Right ventricle myocardium superior (tissue), 1 donor: ENCODE results near the gene SHH. TPM values are rescaled to one million over a fixed set of nuclear protein-coding genes. Genes with fewer than 3 reads are reported as not detected.

Experiments
- ATAC-seq: fragments of 200-7000 bp; cut with Tn5 transposase; one replicate; pipeline ENCODE4 v1.9.1; 2020; ENCODE audit warnings: mild to moderate bottlenecking; ENCODE audit not compliant: poor library complexity
- DNase-seq: peaks from one replicate; pipeline ENCODE4 v3.0.0-alpha.2; 2020
- intact Hi-C: fragments of 100-400 bp; cut with DNase I; formaldehyde crosslinking; loops from one replicate; pipeline ENCODE4 v1.11.2; 2022
- long read RNA-seq: library from polyadenylated mRNA; unstranded; transcript quantifications from one replicate; pipeline ENCODE4 v2.0.0, GENCODE V29; 2021
- total RNA-seq: library from RNA; stranded (reverse); fragmentation: NEBNext Ultra II Directional; extraction: Animal tissue kit (Norgen Biotek cat#: 25700); gene quantifications from one replicate; pipeline ENCODE4 v1.2.1, GENCODE V29; 2021
- donor health status: DM: no; HTN: yes; CAD: no; lungs with severe emphysema.

SHH gene
- total RNA-seq = not detected
- long read RNA-seq = 0 reads

- intact Hi-C loops = no loop called here
- DNase-seq = no peak
These were observed at the start of gene SHH for GRCh38 chr7:155811895-155812761. SHH (minus strand) TSS chr7:155812463; CDS start chr7:155812122, 341 bp downstream.

DNA sequence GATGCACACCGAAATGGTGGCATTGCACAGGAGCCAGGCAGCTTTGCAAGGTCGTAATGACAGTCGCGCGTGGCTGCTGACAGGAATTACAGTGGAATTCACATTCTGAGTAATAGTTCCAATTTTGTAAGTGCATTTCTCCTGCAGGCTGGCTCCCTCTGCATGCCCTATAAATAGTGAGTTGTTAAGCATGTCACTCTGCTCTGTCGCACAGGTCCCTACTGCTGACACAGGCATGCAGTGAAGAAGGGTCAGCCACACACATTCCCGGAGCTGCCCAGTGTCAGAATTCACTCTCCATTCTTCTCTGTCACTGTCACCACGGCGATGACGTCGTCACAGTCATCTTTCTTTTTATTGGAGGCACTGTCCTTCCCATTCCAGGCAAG, 49.2 kb upstream of the SHH start:
- DNase-seq (no peak), ATAC-seq (peak; percentile 62)
- intact Hi-C loops = no loop called here

More at GRCh38 chr7:155811895-155812761, at the start of gene SHH:
- no peak for ATAC-seq

DNA sequence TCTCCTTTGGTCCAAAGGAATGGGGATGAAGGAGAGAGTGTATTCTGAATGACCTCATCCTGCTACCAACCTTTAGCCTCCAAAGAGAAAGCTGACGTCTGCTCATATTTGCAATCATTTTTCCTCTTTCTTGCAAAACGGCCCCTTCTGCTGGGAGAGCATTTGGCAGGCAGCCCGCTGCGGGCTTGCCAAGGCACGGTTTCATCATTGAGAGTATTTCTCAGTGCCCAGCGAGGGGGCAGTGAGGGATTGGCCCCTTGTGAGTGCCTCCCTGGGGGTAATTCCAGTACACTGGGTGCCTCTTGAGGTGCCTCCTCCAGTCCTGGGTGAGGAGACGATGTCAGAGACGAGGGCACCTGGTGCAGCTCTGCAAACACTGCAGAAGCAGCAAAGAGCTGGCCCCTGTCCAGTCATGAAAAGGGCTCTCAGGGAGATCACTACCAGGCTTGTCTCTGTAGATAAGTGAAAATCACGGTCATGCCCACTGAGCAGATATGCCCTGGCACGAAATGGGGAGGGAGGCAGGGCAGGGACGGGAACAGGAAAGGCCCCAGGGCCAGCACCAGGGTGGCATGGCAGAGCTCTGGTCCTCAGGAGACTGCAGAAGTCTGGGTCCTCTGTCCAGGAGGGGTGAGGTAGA, 48.7 kb upstream of the SHH start:
- ATAC-seq = peak; percentile 61
- DNase-seq = peak; percentile 72
- intact Hi-C loops = no loop called here

DNA sequence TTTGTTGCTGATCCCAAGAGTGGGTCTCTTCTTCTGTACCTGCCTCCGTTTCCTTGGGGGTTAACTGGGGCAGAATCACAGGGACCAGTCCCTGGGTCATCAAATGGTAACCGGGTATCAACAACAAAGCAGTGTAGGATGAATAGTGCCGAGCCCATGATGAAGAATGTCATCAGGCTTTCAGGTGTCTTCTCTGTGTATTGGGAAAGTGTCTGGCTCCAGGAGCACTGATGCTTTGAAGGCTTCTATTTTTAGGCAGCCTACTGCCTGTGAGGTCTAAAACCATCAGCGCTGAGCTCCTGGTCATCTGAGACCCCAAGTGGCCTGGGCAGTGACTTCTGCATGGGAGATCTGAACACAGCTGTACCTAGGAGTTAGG, 48.2 kb upstream of the SHH start:
- ATAC-seq (peak; percentile 54), DNase-seq (no peak)
- intact Hi-C loops = no loop called here

DNA sequence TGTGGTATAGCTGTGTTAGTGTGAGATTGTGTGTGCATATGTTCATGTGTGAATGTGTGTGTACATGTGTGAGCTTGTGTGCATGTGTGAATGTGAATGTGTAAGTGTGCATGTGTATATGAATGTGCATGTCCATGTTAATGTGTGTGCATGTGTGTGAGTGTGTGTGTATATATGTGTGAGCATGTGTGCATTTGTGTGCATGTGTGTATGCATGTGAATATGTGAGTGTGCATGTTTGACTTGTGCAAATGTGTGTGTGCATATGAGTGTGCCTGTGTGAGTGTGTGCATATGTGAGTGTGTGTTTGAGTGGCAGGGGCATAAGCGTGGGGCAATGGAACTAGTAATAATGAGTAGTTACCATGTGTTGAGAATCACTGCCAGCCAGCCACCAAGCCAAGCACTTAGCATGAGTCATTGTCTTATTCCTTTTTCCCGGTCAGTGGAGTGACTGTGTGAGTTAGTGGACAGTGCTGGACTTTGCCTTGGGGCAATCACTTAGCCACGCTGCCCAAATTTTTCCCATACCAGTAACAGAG, 46.3 kb upstream of the SHH start:
- ATAC-seq = no peak
- DNase-seq = no peak

GRCh38 chr7:155857141-155857540, 44.9 kb upstream of the SHH start:
- ATAC-seq (no peak), DNase-seq (no peak)
- intact Hi-C loops = no loop called here

More for the DNA sequence above, 46.3 kb upstream of the SHH start:
- intact Hi-C loops = no loop called here

GRCh38 chr7:155856656-155857055, 44.4 kb upstream of the SHH start:
- DNase-seq (no peak), ATAC-seq (no peak)
- intact Hi-C loops = no loop called here

DNA sequence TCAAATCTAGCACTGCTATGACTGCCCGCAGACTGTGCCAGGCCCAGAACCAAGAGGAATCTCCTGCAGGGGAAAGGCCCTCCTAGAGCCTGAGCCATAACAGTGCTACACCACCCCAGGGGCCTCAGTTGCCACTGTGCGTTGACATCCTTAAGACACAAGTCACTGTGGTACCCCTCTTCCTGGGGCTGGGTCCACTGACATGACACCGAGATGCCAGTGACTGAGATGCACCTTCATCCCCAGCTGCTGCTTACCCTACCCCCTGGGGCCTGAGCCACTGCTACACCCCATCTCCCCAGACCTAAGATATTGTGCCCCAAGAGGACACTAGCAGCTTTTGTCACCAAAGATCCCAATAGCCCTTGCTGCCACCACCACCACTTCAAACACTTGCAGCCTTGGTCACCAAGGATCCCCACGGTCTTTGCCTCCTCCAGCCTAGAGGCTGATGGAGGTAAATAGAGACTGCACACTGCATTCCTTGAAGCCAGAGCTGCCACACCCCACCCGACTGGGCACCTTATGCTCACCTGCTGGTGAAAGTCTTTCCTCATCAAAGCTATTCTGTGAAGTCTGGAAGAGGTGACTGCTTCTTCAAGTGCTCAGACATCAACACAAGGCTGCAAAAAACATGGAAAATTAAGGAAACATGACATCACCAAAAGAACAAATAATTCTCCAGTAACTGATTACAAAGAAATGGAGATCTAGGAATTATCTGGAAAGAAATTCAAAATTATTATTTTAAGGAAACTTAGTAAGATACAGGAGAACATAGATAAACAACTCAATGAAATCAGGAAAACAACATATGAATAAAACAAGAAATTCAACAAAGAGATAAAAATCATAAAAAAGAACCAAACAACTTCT, 40.4 kb upstream of the SHH start:
- ATAC-seq (no peak), DNase-seq (no peak)
- intact Hi-C loops = no loop called here

DNA sequence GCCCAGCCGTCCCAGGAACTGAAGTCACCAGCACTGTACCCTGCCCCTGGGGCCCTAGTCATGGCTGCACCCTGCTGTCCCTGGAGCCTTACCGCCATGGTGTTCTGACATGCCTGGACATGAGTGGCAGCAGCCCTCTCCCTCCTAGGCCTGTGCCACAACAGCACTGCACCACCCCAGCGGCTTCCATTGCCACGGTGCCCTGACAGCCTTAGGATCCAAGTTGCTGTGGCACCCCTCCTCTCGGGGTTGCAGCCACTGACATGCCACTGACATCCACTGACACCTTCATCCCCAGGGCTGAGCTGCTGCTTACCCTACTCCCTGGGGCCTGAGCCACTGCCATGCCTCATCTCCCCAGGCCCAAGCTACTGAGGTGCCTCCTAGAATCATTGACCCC, 39.6 kb upstream of the SHH start:
- DNase-seq (no peak), ATAC-seq (no peak)
- intact Hi-C loops = no loop called here

- ATAC-seq = no peak
- DNase-seq = no peak
- intact Hi-C loops = no loop called here
These were observed 38.8 kb upstream of the SHH start for GRCh38 chr7:155850766-155851678.

DNA sequence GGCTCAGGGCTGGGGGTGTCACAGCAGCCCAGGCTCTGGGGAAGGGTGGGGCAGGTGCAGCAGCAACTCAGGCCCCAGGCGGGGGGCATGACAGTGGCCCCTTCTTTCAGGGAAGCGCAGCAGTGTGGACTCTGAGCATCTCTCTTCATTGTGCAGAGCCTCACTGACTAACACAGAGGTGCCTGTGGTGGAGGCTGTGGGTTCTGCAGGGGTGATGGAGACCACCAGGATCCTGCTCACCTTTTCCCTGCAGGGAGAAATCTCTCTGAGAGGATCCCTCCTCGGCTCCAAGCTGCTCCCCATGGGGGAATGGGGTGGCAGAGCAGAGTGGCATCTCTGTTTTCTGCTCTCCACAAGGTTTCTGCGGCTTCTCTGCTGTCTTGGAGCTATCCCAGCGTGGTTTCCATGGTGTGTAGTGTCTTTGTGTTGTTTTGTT, 37.8 kb upstream of the SHH start:
- ATAC-seq = no peak
- intact Hi-C loops = no loop called here
- DNase-seq = no peak

DNA sequence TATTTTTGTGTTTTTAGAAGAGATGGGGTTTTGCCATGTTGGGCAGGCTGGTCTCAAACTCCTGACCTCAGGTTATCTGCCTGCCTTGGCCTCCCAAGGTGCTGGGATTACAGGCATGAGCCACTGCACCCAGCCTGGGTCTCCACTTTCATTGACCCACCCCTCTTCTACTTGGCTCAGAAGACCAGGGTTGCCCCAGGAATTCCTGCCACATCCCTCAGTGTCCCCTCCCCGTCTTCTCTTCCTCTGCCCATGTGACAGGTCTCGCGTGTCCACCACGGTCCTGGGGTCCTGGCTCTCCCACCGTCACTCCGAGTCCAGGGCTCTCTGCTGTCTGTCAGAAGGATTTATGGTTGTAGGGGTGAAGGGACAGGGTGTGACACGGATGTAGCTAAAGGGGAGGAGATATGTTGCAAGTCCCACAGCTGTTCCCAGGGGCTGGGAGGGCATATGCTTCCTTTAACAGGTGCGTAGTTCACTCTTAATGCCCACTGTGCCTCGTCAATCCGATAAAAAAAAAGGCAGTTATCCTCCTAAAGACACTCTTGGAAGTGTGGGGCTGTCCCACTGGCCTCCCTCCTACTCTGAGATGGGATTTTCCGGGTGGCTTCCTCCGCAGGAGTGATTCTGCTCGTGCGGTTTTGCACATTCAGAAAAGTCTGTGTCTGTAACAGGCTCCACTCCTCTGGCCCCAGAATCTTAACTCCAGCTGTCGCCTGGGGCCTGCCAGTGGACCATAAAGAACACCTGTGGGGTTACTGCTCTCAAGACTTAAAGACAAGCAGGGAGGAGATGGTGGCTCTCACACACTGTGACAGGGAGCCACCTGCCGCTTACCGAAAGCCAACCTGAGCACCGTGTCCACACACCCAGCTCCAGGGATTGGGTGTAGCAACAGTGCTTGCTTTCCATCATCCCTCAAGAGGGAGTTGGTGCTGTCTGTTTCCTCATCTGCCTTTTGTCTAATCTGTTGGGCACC, 36.7 kb upstream of the SHH start:
- DNase-seq = no peak
- intact Hi-C loops = no loop called here
- ATAC-seq = no peak

DNA sequence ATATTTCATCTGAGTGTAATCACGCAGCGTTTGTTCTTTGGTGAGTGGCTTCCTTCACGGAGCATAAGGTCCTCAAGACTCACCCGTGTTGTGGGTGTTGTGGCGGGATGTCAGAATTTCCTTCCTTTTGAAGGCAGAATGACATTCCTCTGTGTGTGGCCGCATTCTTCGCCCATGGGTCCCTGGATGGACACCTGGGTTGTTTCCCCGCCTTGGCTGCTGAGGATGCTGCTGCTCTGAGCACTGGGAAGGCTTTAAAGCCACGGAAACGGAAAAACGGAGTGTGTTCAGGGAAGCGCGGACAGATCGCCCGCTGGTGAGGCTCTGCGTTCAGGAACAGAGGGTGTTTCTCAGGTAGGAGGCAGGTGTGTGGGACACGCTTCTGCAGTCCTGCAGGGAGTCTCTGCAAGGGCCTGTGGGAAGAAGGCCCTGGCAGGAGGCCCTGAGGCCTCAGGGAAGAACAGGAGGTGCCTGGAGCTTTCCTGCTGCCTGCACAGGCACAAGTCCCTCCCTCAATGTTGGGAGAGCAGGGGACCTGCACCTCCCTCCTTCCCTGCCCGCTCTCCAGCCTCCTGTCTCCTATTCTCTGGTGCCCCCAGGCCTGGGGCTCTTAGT, 35.7 kb upstream of the SHH start:
- DNase-seq = no peak
- intact Hi-C loops = no loop called here

GRCh38 chr7:155846936-155847335, 34.7 kb upstream of the SHH start:
- ATAC-seq (no peak), DNase-seq (no peak)
- intact Hi-C loops = no loop called here

More for the DNA sequence above, 35.7 kb upstream of the SHH start:
- ATAC-seq = no peak

DNA sequence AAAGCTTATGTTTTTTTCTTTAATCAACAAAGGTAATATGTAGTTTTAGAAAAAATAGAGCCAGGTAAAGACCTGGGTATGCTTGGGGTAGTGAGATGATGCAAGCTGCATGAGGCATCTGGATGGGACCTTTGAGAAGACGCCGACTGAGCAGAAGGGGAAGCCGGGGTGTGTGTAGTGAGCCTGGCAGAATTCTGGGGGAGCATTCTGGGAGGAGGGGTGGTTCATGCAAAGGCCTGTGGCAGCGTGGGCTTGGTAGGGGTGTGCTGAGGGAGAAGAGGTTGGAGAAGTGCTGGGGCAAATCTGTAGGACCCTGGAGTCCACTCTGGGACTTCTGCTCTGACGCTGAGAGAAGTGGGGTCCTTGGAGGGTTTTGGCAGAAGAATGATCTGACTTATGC, 33.9 kb upstream of the SHH start:
- intact Hi-C loops = no loop called here
- DNase-seq (no peak), ATAC-seq (no peak)

DNA sequence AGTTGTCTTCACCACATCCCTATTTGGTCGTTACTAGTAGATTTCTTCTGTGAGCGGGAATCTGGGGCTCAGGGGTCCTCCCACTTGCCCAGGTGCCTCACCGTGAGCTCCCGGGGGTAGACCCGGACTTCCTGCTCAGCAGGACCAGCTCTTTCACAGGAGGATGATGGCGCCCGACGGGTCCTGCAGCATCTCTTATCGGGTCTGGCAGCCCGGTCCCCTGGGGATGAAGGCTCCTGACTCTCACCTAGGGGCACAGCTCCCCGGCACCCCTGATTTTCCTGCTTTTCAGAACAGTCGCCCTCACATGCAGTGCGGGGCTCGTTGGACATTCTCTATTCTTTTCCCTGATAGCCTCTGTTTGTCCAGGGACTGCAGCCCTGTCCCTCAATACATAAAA, 33.0 kb upstream of the SHH start:
- no peak for DNase-seq
- no peak for ATAC-seq
- intact Hi-C loops = no loop called here

- intact Hi-C loops = no loop called here
- ATAC-seq = no peak
- no peak for DNase-seq
These were observed 32.3 kb upstream of the SHH start for GRCh38 chr7:155844526-155844925.
